Thoracic aorta (tissue), 2 donors: Measurements from ENCODE around the gene RPL4. TPM values are rescaled to one million over a fixed set of nuclear protein-coding genes. Genes with fewer than 3 reads are reported as not detected.

ENCODE experiments used
- ATAC-seq: fragments of 150-250 bp; one replicate; pipeline ENCODE4 v1.8.0; 2017; ENCODE audit warnings: low read depth; ENCODE audit not compliant: insufficient number of reproducible peaks, low FRiP score
- DNase-seq: peaks from one replicate; pipeline ENCODE4 v3.0.0-alpha.2; 2020; ENCODE audit warnings: low spot score
- H3K27ac ChIP-seq, 2 donors: fragments of 200-600 bp; sonication (generic); 1 replicate in 1 of 2; 2 replicates in 1 of 2; pipeline ENCODE4 v1.5.1; 2016; ENCODE audit warnings: mild to moderate bottlenecking in 2 of 2, moderate library complexity in 2 of 2
- H3K27me3 ChIP-seq: fragments of 200-600 bp; sonication (generic); replicated peaks from 2 replicates; pipeline ENCODE4 v1.6.0; 2016; ENCODE audit warnings: mild to moderate bottlenecking; ENCODE audit not compliant: insufficient read depth
- H3K36me3 ChIP-seq: fragments of 200-600 bp; sonication (generic); one replicate; pipeline ENCODE4 v1.5.1; 2016
- H3K4me1 ChIP-seq, 2 donors: fragments of 200-600 bp; sonication (generic); 1 replicate in 1 of 2; 2 replicates in 1 of 2; pipeline versions ENCODE4 v1.5.1 to v1.6.0; 2016; ENCODE audit warnings: low read depth in 2 of 2, mild to moderate bottlenecking in 1 of 2; ENCODE audit not compliant: control insufficient read depth in 1 of 2
- H3K4me3 ChIP-seq: fragments of 200-600 bp; sonication (generic); 2 replicates; pipeline ENCODE4 v1.5.1; 2016; ENCODE audit warnings: mild to moderate bottlenecking
- H3K9me3 ChIP-seq: fragments of 200-600 bp; sonication (generic); 2 replicates; pipeline ENCODE4 v1.5.1; 2016
- CTCF ChIP-seq: fragments of 200-600 bp; sonication (generic); IDR thresholded peaks from one replicate; pipeline ENCODE4 v1.5.1; 2019; ENCODE audit warnings: antibody characterized with exemption
- total RNA-seq, 2 donors: library from RNA; depleted of rRNA; stranded (reverse); fragments of >200 nt; gene quantifications; one replicate each; pipeline versions ENCODE4 v1.1.0 to v1.2.3, GENCODE V29; 2016

The RPL4 gene
- total RNA-seq, 2 donors from 2014 or later = 1,880 to 3,413 TPM

GRCh38 chr15:66498501-66499386 is 5.9 kb downstream of the RPL4 start:
- Histone ChIP-seq H3K4me3 (no peak overlapping the region), H3K9me3 (no peaks in the 10 kb centered on the region), H3K4me1 (peaks cover 13 to 32% of the 10 kb centered on the region in 2 donors), H3K27ac (peak overlapping the region in 1 of 2 donors; percentile 79), H3K27me3 (no peaks in the 10 kb centered on the region), H3K36me3 (peaks cover 32% of the 10 kb centered on the region)
- no peak for DNase-seq
- ATAC-seq = no peak
- TF ChIP-seq CTCF = peak; percentile 43

GRCh38 chr15:66497502-66498455 is 6.9 kb downstream of the RPL4 start, which contains the start of gene SNAPC5:
Gene SNAPC5, minus strand, starts transcription at chr15:66497762. Its CDS starts 31 bp downstream, at chr15:66497731.
- no peaks in the 10 kb centered on the region for H3K9me3 ChIP-seq
- peak within 1 kb of the TSS; percentile 79 to 84 for H3K27ac ChIP-seq
- H3K4me1 ChIP-seq = peaks cover 5 to 22% of the 10 kb centered on the region in 2 donors
- H3K4me3 ChIP-seq = peak within 1 kb of the TSS; percentile 85
- no peaks in the 10 kb centered on the region for H3K27me3 ChIP-seq
- ATAC-seq (peak; percentile 81), DNase-seq (peak; percentile 92)
- peaks cover 35% of the 10 kb centered on the region for H3K36me3 ChIP-seq
- TF ChIP-seq CTCF = peak; percentile 94

- ATAC-seq (no peak), DNase-seq (no peak)
- Histone ChIP-seq H3K27ac (peak overlapping the region; percentile 79 to 84), H3K4me3 (peak overlapping the region; percentile 85), H3K4me1 (peaks cover 5 to 16% of the 10 kb centered on the region in 2 donors), H3K27me3 (no peaks in the 10 kb centered on the region), H3K36me3 (peaks cover 33% of the 10 kb centered on the region), H3K9me3 (no peaks in the 10 kb centered on the region)
- no peak for TF ChIP-seq CTCF
Observed at GRCh38 chr15:66496951-66497501, 7.6 kb downstream of the RPL4 start.

GRCh38 chr15:66494262-66494661 is 10.4 kb downstream of the RPL4 start:
- Histone ChIP-seq H3K4me1 (peaks cover 5 to 22% of the 10 kb centered on the region in 2 donors), H3K9me3 (no peaks in the 10 kb centered on the region)
- no peak for ATAC-seq

More at GRCh38 chr15:66494262-66494661, 10.4 kb downstream of the RPL4 start:
- Histone ChIP-seq H3K27me3 (no peaks in the 10 kb centered on the region), H3K27ac (no peak overlapping the region), H3K36me3 (peaks cover 31% of the 10 kb centered on the region), H3K4me3 (no peak overlapping the region)
- no peak for DNase-seq
- TF ChIP-seq CTCF = no peak
